ENCODE results near the gene ZBTB20. TPM values are rescaled to one million over a fixed set of nuclear protein-coding genes. Genes with fewer than 3 reads are reported as not detected.

Gene ZBTB20
- total and polyA plus RNA-seq, 10 of the 15 experiments (the other 5 are each of a cell fraction or from before 2014, with no cell fraction given), result 0.20 to 5.5 (median 2.2) TPM

DNA sequence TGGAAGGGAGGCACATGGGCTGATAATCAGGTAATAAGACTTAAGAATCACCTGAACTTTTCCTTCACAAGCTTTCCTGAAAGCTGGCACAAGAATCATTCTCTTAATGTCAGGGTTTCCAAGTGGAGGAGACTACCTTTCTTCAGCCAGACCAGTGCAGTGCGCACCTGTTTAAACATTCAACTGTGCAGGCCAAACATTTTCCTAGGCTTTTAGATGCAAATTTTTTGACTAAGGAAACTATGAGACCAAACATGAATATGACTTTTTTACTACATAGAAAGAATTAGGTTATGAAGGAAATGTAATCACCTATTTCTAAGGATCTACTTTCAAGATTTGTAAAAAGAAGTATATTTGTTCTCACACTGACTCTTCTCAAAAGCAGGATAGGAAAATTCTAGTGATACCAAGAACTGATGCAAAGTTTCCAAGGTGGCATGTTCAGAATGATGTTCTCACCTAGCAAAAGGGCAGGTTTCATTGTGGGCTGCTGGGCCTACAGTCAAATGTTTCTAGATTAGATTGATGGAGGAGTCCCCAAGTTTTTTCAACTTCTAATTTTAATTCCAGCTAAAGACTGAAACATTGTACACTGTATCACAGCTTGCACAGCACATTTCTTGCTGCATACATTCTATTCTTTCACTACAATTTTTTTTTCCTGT, 514.2 kb downstream of the ZBTB20 start:
- CTCF ChIA-PET, result no interaction called here
- SMC1A ChIA-PET (ENCODE audit: uncharacterized antibody, unreplicated experiment), result no interaction called here
- H3K27me3 ChIP-seq (replicated peaks in 1 of 2; ENCODE audit: control insufficient read depth in 2 of 2, insufficient read depth in 2 of 2, low read length in 1 of 2), result no peaks in the 10 kb centered on the region
- BruUV-seq (replicated peaks), result no TSS peak
- RAD21 ChIA-PET (ENCODE audit: unreplicated experiment), result no interaction called here
- WGBS (ENCODE audit: insufficient coverage, insufficient replicate concordance, low lambda C conversion rate, missing lambda C conversion rate), result 89% methylated on average over 1 of the region's 1 CpG
- H3K4me1 ChIP-seq (ENCODE audit: control insufficient read depth, insufficient read depth, low read length), result no peaks in the 10 kb centered on the region
- H4K20me1 ChIP-seq (ENCODE audit: control insufficient read depth, insufficient read depth), result no peaks in the 10 kb centered on the region
- H2AFZ ChIP-seq (ENCODE audit: control insufficient read depth, low read depth, low read length), result no peak overlapping the region
- in situ Hi-C loops (cut with MboI) (no loop called here), intact Hi-C loops (cut with micrococcal nuclease; ENCODE audit: unreplicated experiment) (no loop called here)
- H3K9ac ChIP-seq (ENCODE audit: control insufficient read depth, insufficient read depth, low read length), result no peak overlapping the region
- no peaks in the 10 kb centered on the region for H3K79me2 ChIP-seq (ENCODE audit: control insufficient read depth, insufficient read depth, low read length)
- no peak for TF ChIP-seq KAT2A (conservative IDR thresholded peaks at IDR 0.05; ENCODE audit: control insufficient read depth, low read depth, low read length)
- no peak for TF ChIP-seq RUNX3 (IDR thresholded peaks at IDR 0.05; ENCODE audit: low read length)
- TF ChIP-seq GABPA (IDR thresholded peaks at IDR 0.05; ENCODE audit: low read depth), result no peak
- TF ChIP-seq, protein P1, sequence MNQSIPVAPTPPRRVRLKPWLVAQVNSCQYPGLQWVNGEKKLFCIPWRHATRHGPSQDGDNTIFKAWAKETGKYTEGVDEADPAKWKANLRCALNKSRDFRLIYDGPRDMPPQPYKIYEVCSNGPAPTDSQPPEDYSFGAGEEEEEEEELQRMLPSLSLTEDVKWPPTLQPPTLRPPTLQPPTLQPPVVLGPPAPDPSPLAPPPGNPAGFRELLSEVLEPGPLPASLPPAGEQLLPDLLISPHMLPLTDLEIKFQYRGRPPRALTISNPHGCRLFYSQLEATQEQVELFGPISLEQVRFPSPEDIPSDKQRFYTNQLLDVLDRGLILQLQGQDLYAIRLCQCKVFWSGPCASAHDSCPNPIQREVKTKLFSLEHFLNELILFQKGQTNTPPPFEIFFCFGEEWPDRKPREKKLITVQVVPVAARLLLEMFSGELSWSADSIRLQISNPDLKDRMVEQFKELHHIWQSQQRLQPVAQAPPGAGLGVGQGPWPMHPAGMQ (IDR thresholded peaks at IDR 0.05; ENCODE audit: borderline replicate concordance), result no peak
- no peak for TF ChIP-seq ASH2L (IDR thresholded peaks at IDR 0.05; ENCODE audit: borderline replicate concordance, low read depth)
- DNase-seq (ENCODE audit: low read depth, low spot score) (no peak), ATAC-seq (no peak), FAIRE-seq (no peak)
- no peak overlapping the region for H3K4me2 ChIP-seq (ENCODE audit: control insufficient read depth, insufficient read depth)
- peaks cover 3% of the 10 kb centered on the region; the same call in 2 of the 3 replicates for H3K9me3 ChIP-seq (replicated peaks; ENCODE audit: control insufficient read depth, insufficient read depth, low read length)
- no peak overlapping the region for H3K4me3 ChIP-seq
- no peak overlapping the region for H3K27ac ChIP-seq (ENCODE audit: control insufficient read depth, insufficient read depth)
- H3K36me3 ChIP-seq (ENCODE audit: control insufficient read depth in 2 of 2, insufficient read depth in 2 of 2, low read length in 1 of 2), result no peaks in the 10 kb centered on the region
- POLR2A ChIA-PET, result no interaction called here

DNA sequence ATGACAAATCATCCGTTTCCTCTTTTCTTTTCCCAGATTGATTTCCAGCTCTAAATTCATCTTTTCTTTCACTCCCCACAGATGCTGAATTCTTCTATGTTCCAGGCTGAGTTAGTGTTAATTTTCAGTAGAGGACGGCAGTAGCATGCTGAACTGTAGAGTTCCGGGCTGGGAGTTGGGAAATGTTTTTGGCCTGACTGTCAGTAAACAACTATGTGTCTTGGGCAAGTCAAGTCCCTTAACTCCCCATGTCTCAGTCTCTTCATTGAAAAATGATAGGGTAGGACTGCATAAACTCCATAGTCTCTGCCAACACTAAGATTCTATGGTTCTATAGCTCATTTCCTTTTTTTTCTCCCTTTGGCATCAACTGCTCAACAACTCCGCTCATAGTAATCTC, 519.3 kb downstream of the ZBTB20 start:
- ATAC-seq (no peak), FAIRE-seq (no peak), DNase-seq (ENCODE audit: low read depth, low spot score) (no peak)
- Histone ChIP-seq H3K4me2 (ENCODE audit: control insufficient read depth, insufficient read depth) (no peak overlapping the region), H4K20me1 (ENCODE audit: control insufficient read depth, insufficient read depth) (no peaks in the 10 kb centered on the region), H3K4me1 (ENCODE audit: control insufficient read depth, insufficient read depth, low read length) (no peaks in the 10 kb centered on the region), H3K79me2 (ENCODE audit: control insufficient read depth, insufficient read depth, low read length) (no peaks in the 10 kb centered on the region), H3K9me3 (replicated peaks; ENCODE audit: control insufficient read depth, insufficient read depth, low read length) (no peaks in the 10 kb centered on the region), H3K36me3 (ENCODE audit: control insufficient read depth in 2 of 2, insufficient read depth in 2 of 2, low read length in 1 of 2) (no peaks in the 10 kb centered on the region), H3K9ac (ENCODE audit: control insufficient read depth, insufficient read depth, low read length) (no peak overlapping the region), H3K27me3 (replicated peaks in 1 of 2; ENCODE audit: control insufficient read depth in 2 of 2, insufficient read depth in 2 of 2, low read length in 1 of 2) (no peaks in the 10 kb centered on the region), H3K27ac (ENCODE audit: control insufficient read depth, insufficient read depth) (no peak overlapping the region), H3K4me3 (no peak overlapping the region), H2AFZ (ENCODE audit: control insufficient read depth, low read depth, low read length) (no peak overlapping the region)
- ChIA-PET POLR2A (no interaction called here), RAD21 (ENCODE audit: unreplicated experiment) (no interaction called here), CTCF (no interaction called here), SMC1A (ENCODE audit: uncharacterized antibody, unreplicated experiment) (interaction anchor here (1.3 kb wide), 1 partner anchor 14 kb away, joined by 3 read pairs; no protein-coding TSS in a partner anchor)
- no TSS peak for BruUV-seq (replicated peaks)
- in situ Hi-C loops (cut with MboI), result no loop called here
- intact Hi-C loops (cut with micrococcal nuclease; ENCODE audit: unreplicated experiment), result no loop called here
- 91% methylated on average over 4 of the region's 4 CpGs for WGBS (ENCODE audit: insufficient coverage, insufficient replicate concordance, low lambda C conversion rate, missing lambda C conversion rate)
- TF ChIP-seq NR2C2 (IDR thresholded peaks at IDR 0.05; ENCODE audit: borderline replicate concordance, control insufficient read depth, insufficient read length, low read depth), result no peak
- no peak for TF ChIP-seq SMC3 (IDR thresholded peaks at IDR 0.05; ENCODE audit: borderline replicate concordance, low read length)
- TF ChIP-seq SREBF2 (IDR thresholded peaks at IDR 0.05; ENCODE audit: low read length), result no peak
- TF ChIP-seq ZSCAN29 (IDR thresholded peaks at IDR 0.05), result no peak
- TF ChIP-seq NBN (IDR thresholded peaks at IDR 0.05), result no peak
- no peak for TF ChIP-seq PML (IDR thresholded peaks at IDR 0.05; ENCODE audit: low read length)
- no peak for TF ChIP-seq HDAC2 (IDR thresholded peaks at IDR 0.05)
- TF ChIP-seq TBL1XR1 (IDR thresholded peaks at IDR 0.05; ENCODE audit: low read depth, low read length), result no peak
- TF ChIP-seq, protein P2, sequence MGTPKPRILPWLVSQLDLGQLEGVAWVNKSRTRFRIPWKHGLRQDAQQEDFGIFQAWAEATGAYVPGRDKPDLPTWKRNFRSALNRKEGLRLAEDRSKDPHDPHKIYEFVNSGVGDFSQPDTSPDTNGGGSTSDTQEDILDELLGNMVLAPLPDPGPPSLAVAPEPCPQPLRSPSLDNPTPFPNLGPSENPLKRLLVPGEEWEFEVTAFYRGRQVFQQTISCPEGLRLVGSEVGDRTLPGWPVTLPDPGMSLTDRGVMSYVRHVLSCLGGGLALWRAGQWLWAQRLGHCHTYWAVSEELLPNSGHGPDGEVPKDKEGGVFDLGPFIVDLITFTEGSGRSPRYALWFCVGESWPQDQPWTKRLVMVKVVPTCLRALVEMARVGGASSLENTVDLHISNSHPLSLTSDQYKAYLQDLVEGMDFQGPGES (IDR thresholded peaks at IDR 0.05), result no peak
- no peak for TF ChIP-seq KDM1A (IDR thresholded peaks at IDR 0.05; ENCODE audit: borderline replicate concordance)
- TF ChIP-seq RAD21 (IDR thresholded peaks at IDR 0.05; ENCODE audit: insufficient read depth, low read depth, low read length), result no peak
- TF ChIP-seq ZNF24 (IDR thresholded peaks at IDR 0.05), result no peak
- TF ChIP-seq PAX8 (IDR thresholded peaks at IDR 0.05), result no peak
- no peak for TF ChIP-seq CBFB (IDR thresholded peaks at IDR 0.05; ENCODE audit: low read depth)
- no peak for TF ChIP-seq NRF1 (conservative IDR thresholded peaks at IDR 0.05; ENCODE audit: low read depth, low read length)
